ENCODE measurements around the gene CALD1.
A peak's percentile ranks its signal among the peaks of the same experiment; 100 is the strongest.

The CALD1 gene

GRCh38 chr7:134948736-134949135 is 169.3 kb downstream of the CALD1 start:
- Histone ChIP-seq H3K36me3 (ENCODE audit: control insufficient read depth in 2 of 2, insufficient read depth in 1 of 2, low read length in 2 of 2) (peaks cover 10 to 47% of the 10 kb centered on the region in 2 experiments), H3K27ac (ENCODE audit: extremely low read depth, low read depth, low read length) (no peak overlapping the region), H3K4me3 (ENCODE audit: low read depth, low read length) (no peak overlapping the region), H3K4me1 (ENCODE audit: control insufficient read depth, insufficient read depth, low read length) (no peaks in the 10 kb centered on the region), H3K9me3 (ENCODE audit: control insufficient read depth, insufficient read depth, low read depth, low read length) (no peaks in the 10 kb centered on the region)
- TF ChIP-seq ZBTB17 (tag by site-specific recombination; IDR thresholded peaks at IDR 0.05): no peak
- TF ChIP-seq ZNF48 (tag by site-specific recombination; IDR thresholded peaks at IDR 0.05): no peak
- TF ChIP-seq GLIS2 (tag by site-specific recombination; IDR thresholded peaks at IDR 0.05): no peak
- TF ChIP-seq ZNF311 (tag by site-specific recombination; IDR thresholded peaks at IDR 0.05; ENCODE audit: borderline replicate concordance): no peak
- TF ChIP-seq, protein P1, sequence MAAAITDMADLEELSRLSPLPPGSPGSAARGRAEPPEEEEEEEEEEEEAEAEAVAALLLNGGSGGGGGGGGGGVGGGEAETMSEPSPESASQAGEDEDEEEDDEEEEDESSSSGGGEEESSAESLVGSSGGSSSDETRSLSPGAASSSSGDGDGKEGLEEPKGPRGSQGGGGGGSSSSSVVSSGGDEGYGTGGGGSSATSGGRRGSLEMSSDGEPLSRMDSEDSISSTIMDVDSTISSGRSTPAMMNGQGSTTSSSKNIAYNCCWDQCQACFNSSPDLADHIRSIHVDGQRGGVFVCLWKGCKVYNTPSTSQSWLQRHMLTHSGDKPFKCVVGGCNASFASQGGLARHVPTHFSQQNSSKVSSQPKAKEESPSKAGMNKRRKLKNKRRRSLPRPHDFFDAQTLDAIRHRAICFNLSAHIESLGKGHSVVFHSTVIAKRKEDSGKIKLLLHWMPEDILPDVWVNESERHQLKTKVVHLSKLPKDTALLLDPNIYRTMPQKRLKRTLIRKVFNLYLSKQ (tag by site-specific recombination; IDR thresholded peaks at IDR 0.05; ENCODE audit: borderline replicate concordance): no peak
- no peak for TF ChIP-seq TSHZ1 (tag by site-specific recombination; IDR thresholded peaks at IDR 0.05; ENCODE audit: borderline replicate concordance)
- POLR2A ChIA-PET: no interaction called here
- CTCF ChIA-PET: no interaction called here

DNA sequence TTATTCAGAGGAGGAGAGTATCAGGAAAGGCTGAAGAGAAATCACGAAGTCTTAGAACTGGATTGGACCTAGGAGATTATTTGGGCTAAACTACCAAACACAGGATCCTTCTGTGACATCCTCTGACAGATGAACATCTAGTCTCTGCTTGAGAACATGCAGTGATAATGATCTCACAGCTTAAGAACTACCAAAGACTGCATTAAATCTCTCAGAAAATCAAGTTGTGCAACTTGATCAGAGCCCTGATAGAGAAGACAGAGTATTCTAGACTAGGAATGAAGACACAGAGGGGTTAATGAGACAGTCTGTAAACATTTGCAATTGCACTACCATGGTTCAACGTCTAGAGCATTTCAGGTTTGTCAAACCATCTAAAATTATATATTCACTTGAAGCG is 169.7 kb downstream of the CALD1 start:
- ChIA-PET CTCF (no interaction called here), POLR2A (no interaction called here)
- Histone ChIP-seq H3K4me3 (ENCODE audit: low read depth, low read length) (no peak overlapping the region), H3K36me3 (ENCODE audit: control insufficient read depth in 2 of 2, insufficient read depth in 1 of 2, low read length in 2 of 2) (peaks cover 10 to 48% of the 10 kb centered on the region in 2 experiments), H3K27ac (ENCODE audit: extremely low read depth, low read depth, low read length) (no peak overlapping the region), H3K9me3 (ENCODE audit: control insufficient read depth, insufficient read depth, low read depth, low read length) (no peaks in the 10 kb centered on the region), H3K4me1 (ENCODE audit: control insufficient read depth, insufficient read depth, low read length) (no peaks in the 10 kb centered on the region)
- TF ChIP-seq KLF16 (tag by site-specific recombination; IDR thresholded peaks at IDR 0.05) (no peak), ZNF530 (tag by site-specific recombination; IDR thresholded peaks at IDR 0.05; ENCODE audit: low read depth) (no peak), ZNF747 (tag by site-specific recombination; IDR thresholded peaks at IDR 0.05) (no peak), ZNF473 (tag by site-specific recombination; IDR thresholded peaks at IDR 0.05) (no peak), KLF10 (tag by site-specific recombination; IDR thresholded peaks at IDR 0.05) (no peak)

DNA sequence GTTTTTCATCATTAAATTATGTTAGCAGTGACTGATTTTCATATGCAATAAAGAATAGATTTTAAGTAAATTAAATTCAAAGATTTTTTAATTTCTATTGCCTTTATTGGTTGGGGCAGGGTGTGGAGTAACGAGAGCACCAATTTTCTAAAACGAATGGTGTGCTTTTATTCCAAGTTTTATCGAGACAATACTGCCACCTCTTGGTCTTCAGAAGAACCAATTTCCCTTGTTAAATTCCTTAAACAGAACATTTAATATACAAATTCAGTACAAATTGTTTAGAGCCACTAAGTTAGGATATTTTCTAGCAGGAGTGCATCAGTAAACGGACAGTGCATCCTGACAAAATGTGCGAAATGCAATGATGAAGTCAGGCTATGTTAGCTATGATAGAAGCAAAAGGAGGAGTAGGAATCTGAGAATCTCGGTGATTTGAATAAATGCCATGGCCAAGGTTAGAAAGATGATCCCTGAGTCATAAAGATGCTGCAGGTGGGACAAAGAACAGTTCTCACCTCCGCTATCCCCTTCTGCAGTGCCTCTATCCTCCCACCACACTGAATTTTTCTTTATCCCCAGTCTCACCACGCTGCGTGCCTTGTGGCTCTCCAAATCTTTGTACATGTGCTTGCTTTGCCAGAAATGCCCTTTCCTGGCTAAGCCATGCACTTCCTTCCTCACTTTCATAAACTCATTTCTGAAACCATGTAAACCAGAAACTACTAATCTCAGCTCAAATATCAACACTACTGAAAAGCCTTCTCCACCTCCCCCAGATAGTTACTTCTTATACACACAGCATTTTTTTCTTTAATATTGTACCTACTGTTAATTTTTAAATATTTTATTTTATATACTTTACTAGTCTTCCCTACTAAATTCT is 175.0 kb downstream of the CALD1 start:
- TF ChIP-seq ZNF404 (tag by site-specific recombination; IDR thresholded peaks at IDR 0.05) (no peak), ZNF654 (tag by site-specific recombination; IDR thresholded peaks at IDR 0.05; ENCODE audit: low read depth) (peak; percentile 60)
- CTCF ChIA-PET: interaction anchor here (0.5 to 2.5 kb wide), 22 partner anchors 8 to 1560 kb away, joined by 3 to 10 read pairs (median 4); no protein-coding TSS in a partner anchor
- no peak overlapping the region for H3K4me3 ChIP-seq (ENCODE audit: low read depth, low read length)
- H3K9me3 ChIP-seq (ENCODE audit: control insufficient read depth, insufficient read depth, low read depth, low read length): no peaks in the 10 kb centered on the region
- POLR2A ChIA-PET: no interaction called here
- H3K36me3 ChIP-seq (ENCODE audit: control insufficient read depth in 2 of 2, insufficient read depth in 1 of 2, low read length in 2 of 2): peaks cover 10 to 62% of the 10 kb centered on the region in 2 experiments
- H3K27ac ChIP-seq (ENCODE audit: extremely low read depth, low read depth, low read length): no peak overlapping the region
- no peaks in the 10 kb centered on the region for H3K4me1 ChIP-seq (ENCODE audit: control insufficient read depth, insufficient read depth, low read length)

All from HEK293 (cell line).